ENCODE data around the gene LGALS7. TPM values are rescaled to one million over a fixed set of nuclear protein-coding genes. Genes with fewer than 3 reads are reported as not detected.
"Not testable (repeated sequence)": the region's sequence is repeated elsewhere in the genome, so short reads cannot be mapped to it uniquely, and the experiment has no call there.

LGALS7 gene
- 1,000 to 10,000 TPM in 1 of 2 donors, 100 to 1,000 TPM in 1; 405 to 2,874 TPM for polyA plus RNA-seq

DNA sequence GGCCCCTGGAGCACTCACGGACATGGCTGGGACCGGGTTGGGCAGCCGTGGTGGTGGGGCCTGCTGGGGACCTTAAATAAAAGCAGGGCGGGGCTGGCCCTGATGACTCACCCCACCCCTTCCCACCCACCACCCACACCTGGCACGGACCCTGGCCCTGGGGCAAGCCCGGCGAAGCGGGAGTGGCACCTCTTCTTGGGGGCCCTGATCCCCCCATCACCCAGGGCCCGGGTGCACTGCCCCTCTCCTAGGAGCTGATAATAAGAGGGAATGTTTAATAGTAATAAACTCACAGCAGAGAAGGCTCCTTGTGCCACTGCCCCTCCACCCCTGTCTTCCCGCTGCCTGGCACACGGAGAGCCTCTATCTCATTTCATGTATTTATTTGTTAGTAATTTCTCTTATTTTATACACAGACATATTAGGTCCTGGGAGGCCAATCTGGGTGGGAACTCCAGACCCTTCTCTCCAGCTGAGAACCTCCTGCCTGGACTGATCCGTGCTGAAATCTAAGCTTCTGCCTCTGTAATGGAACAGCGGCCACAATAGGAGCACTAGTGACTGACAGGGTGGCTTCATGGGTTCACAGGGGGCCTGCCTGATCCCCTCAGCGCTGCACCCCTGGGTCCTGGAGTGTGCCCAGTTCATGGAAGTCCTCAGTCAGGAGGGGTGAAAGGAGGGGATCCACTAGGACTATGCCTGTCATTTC lies at the start of gene LGALS7:
Gene LGALS7 (minus strand): TSS at position 49 of the 709 bp plus-strand sequence. CDS start 25 bp downstream, at position 24.
- peak within 1 kb of the TSS; percentile 68 to 75 for H3K27ac ChIP-seq (ENCODE audit: low read depth in 2 of 2, low read length in 1 of 2)
- H3K9me3 ChIP-seq (ENCODE audit: control insufficient read depth in 2 of 2, insufficient read depth in 1 of 2, low read depth in 1 of 2, low read length in 1 of 2), result no peaks in the 10 kb centered on the region
- H3K4me1 ChIP-seq (ENCODE audit: control insufficient read depth in 2 of 2, insufficient read depth in 2 of 2, low read length in 1 of 2), result peaks cover 2 to 14% of the 10 kb centered on the region in 2 donors
- H3K4me3 ChIP-seq (ENCODE audit: low read depth in 1 of 2, low read length in 2 of 2), result no peak within 1 kb of the TSS
- no peaks in the 10 kb centered on the region for H3K36me3 ChIP-seq (ENCODE audit: control insufficient read depth in 2 of 2, insufficient read depth in 2 of 2, low read length in 1 of 2)
- 53 to 75% methylated on average over 9 to 10 of the region's 14 CpGs for WGBS, 2 donors
- H3K27me3 ChIP-seq (ENCODE audit: control insufficient read depth in 1 of 2, insufficient read depth in 2 of 2, low read length in 2 of 2), result no peaks in the 10 kb centered on the region

DNA sequence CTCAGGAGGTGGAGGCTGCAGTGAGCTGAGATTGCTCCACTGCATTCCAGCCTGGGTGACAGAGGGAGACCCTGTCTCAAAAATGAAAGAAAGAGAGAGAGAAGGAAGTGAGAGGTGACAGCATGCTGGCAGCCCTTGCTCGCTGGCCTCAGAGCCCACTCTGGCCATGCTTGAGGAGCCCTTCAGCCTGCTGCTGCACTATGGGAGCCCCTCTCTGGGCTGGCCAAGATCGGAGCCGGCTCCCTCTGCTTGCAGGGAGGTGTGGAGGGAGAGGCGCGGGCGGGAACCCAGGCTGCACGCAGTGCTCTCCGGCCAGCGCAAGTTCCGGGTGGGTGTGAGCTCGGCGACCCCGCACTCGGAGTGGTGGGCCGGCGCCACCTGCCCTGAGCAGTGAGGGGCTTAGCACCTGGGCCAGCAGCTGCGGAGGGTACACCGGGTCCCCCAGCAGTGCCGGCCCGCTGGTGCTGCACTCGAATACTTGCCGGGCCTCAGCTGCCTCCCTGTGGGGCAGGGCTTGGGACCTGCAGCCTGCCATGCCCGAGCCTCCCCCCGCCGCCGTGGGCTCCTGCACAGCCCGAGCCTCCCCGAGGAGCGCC lies 48.0 kb upstream of the LGALS7 start:
- H3K4me1 ChIP-seq (ENCODE audit: control insufficient read depth in 2 of 2, insufficient read depth in 2 of 2, low read length in 1 of 2); H3K9me3 ChIP-seq (ENCODE audit: control insufficient read depth in 2 of 2, insufficient read depth in 1 of 2, low read depth in 1 of 2, low read length in 1 of 2); H3K27ac ChIP-seq (ENCODE audit: low read depth in 2 of 2, low read length in 1 of 2); H3K27me3 ChIP-seq (ENCODE audit: control insufficient read depth in 1 of 2, insufficient read depth in 2 of 2, low read length in 2 of 2); H3K4me3 ChIP-seq (ENCODE audit: low read depth in 1 of 2, low read length in 2 of 2): not testable (repeated sequence)
- peaks cover 5 to 31% of the 10 kb centered on the region in 2 donors for H3K36me3 ChIP-seq (ENCODE audit: control insufficient read depth in 2 of 2, insufficient read depth in 2 of 2, low read length in 1 of 2)
- WGBS, 2 donors, result 98 to 99% methylated on average over 24 to 29 of the region's 29 CpGs

DNA sequence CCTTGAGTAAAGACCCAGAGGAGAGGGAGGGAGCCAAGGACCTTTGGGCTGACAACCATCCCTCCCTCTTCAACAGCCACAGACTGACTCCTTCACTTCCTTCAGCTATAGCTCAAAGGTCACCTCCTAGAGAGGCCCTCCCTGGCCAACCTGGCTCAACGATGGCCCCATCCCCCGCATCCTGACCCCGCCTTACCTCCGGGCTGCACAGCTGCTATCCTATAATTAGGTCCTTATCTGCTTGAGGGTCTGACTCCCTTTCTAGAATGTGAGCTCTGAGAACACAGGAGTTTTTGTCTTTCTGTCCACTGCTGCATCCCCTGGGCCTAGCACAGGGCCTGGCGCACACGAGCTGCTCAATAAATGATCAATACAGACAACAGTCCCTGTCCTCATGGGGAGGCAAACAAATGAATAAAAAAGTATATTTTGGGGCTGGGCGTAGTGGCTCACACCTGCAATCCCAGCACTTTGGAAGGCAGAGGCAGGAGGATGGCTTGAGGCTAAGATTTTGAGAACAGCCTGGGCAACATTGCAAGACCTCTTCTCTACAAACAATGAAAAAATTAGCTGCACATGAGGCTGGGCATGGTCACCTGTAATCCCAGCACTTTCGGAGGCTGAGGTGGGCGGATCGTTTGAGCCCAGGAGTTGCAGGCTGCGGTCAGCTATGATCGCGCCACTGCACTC lies 46.1 kb upstream of the LGALS7 start:
- 80 to 84% methylated on average over 13 of the region's 13 CpGs for WGBS, 2 donors
- H3K4me3 ChIP-seq (ENCODE audit: low read depth in 1 of 2, low read length in 2 of 2), result no peak overlapping the region

DNA sequence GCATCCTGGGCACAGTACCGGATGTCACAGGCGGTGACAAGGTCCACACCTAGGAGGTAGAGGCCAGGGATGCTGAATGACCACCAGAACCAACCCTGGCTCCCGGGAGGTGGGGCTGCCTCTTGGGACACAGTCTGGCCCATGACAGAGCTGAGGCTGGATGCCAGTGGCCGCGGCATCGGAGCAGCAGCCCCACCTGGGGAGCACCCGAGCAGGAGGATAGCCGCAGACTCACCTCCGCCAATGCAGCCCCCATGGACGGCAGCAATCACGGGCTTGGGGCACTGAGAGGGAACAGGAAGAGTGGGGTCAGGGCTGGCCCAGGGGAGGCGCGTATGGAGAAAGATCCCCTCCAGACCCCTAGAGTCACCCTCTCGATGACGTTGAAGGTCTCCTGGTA lies 43.8 kb upstream of the LGALS7 start:
- no peaks in the 10 kb centered on the region for H3K9me3 ChIP-seq (ENCODE audit: control insufficient read depth in 2 of 2, insufficient read depth in 1 of 2, low read depth in 1 of 2, low read length in 1 of 2)
- no peak overlapping the region for H3K27ac ChIP-seq (ENCODE audit: low read depth in 2 of 2, low read length in 1 of 2)
- peaks cover 7 to 35% of the 10 kb centered on the region in 2 donors for H3K36me3 ChIP-seq (ENCODE audit: control insufficient read depth in 2 of 2, insufficient read depth in 2 of 2, low read length in 1 of 2)
- WGBS, 2 donors, result 92 to 95% methylated on average over 15 of the region's 15 CpGs
- no peaks in the 10 kb centered on the region for H3K4me1 ChIP-seq (ENCODE audit: control insufficient read depth in 2 of 2, insufficient read depth in 2 of 2, low read length in 1 of 2)
- H3K27me3 ChIP-seq (ENCODE audit: control insufficient read depth in 1 of 2, insufficient read depth in 2 of 2, low read length in 2 of 2), result no peaks in the 10 kb centered on the region
- no peak overlapping the region for H3K4me3 ChIP-seq (ENCODE audit: low read depth in 1 of 2, low read length in 2 of 2)

More for the DNA sequence above, 46.1 kb upstream of the LGALS7 start:
- Histone ChIP-seq H3K9me3 (ENCODE audit: control insufficient read depth in 2 of 2, insufficient read depth in 1 of 2, low read depth in 1 of 2, low read length in 1 of 2) (no peaks in the 10 kb centered on the region), H3K36me3 (ENCODE audit: control insufficient read depth in 2 of 2, insufficient read depth in 2 of 2, low read length in 1 of 2) (peaks cover 7 to 39% of the 10 kb centered on the region in 2 donors), H3K27me3 (ENCODE audit: control insufficient read depth in 1 of 2, insufficient read depth in 2 of 2, low read length in 2 of 2) (no peaks in the 10 kb centered on the region), H3K27ac (ENCODE audit: low read depth in 2 of 2, low read length in 1 of 2) (no peak overlapping the region), H3K4me1 (ENCODE audit: control insufficient read depth in 2 of 2, insufficient read depth in 2 of 2, low read length in 1 of 2) (no peaks in the 10 kb centered on the region)

DNA sequence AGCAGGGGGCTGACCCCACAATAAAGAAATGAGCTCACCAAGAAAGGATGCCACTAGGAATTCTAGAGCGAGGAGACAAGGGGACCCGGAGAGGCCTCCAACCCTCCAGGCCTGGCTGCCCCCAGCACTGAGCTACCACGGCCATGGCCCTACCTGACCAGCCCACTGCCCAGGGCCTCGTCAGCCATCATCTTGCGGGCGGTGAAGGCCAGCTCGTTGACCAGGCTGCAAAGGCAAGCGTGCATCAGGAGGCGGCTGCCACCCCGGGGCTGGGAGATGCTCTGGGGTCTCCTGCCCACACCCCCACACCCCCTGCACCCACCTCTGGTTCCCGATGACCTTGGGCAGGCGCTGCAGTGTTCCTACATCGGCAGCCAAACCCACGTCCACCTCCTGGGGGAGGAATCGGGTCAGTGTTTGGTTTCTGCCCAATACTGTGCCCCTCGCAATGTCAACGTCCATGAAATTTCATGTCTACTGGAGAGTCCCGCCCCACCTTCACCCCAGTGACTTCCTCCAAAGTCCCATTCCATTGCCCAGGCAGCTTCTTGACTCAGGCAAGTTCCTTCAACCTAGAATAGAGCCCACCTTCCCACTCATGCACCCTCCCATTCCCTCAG lies 42.9 kb upstream of the LGALS7 start:
- WGBS, 2 donors, result 96% methylated on average over 17 to 18 of the region's 18 CpGs
- H3K4me1 ChIP-seq (ENCODE audit: control insufficient read depth in 2 of 2, insufficient read depth in 2 of 2, low read length in 1 of 2), result no peaks in the 10 kb centered on the region
- H3K36me3 ChIP-seq (ENCODE audit: control insufficient read depth in 2 of 2, insufficient read depth in 2 of 2, low read length in 1 of 2), result peaks cover 7 to 30% of the 10 kb centered on the region in 2 donors
- no peaks in the 10 kb centered on the region for H3K9me3 ChIP-seq (ENCODE audit: control insufficient read depth in 2 of 2, insufficient read depth in 1 of 2, low read depth in 1 of 2, low read length in 1 of 2)
- H3K27ac ChIP-seq (ENCODE audit: low read depth in 2 of 2, low read length in 1 of 2), result no peak overlapping the region
- H3K4me3 ChIP-seq (ENCODE audit: low read depth in 1 of 2, low read length in 2 of 2), result no peak overlapping the region
- no peaks in the 10 kb centered on the region for H3K27me3 ChIP-seq (ENCODE audit: control insufficient read depth in 1 of 2, insufficient read depth in 2 of 2, low read length in 2 of 2)

DNA sequence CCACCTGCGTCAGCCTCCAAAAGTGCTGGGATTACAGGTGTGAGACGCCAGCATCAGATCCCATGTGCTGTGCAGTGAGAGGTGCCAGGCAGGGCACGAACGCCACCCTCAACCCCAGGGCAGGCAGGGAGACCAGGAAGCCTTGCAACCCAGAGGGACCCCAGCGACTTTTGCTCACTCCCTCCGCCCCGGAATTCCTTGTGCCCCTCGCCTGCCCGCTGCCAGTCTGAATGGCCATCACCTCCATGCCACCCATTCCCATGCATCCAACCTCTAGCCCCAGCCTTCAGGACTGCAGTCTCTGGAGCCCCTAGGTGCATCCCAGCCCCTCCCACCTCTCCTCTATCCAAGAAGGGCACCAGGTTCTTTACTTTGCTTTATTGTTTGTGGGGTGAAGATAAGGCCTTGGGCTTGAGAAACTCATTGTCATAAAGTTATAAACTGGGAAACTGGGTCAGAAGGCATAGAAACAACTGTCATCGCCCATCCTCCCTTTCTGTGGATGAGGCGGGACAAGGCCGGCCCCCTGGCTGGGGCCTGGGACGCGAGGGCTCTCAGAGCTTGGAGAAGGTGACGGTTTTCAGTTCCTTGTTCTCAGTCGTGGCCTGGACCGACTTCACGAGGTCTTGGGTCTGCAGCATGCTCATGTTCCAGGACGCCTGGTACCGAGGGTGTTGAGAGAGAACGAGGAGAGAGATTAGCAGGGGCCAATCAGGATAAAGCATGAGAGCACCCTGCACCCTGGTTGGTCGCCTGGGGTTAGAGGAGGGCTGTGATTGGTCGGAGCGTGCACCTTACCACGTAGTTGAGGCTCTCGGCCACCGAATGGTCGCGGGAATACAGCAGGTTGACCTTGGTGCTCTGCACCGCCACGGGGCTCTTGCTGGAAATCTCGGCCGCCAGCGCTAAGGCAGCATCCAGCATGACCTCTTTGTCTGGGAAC lies 42.0 kb upstream of the LGALS7 start:
- Histone ChIP-seq H3K9me3 (ENCODE audit: control insufficient read depth in 2 of 2, insufficient read depth in 1 of 2, low read depth in 1 of 2, low read length in 1 of 2) (no peaks in the 10 kb centered on the region), H3K4me1 (ENCODE audit: control insufficient read depth in 2 of 2, insufficient read depth in 2 of 2, low read length in 1 of 2) (no peaks in the 10 kb centered on the region), H3K36me3 (ENCODE audit: control insufficient read depth in 2 of 2, insufficient read depth in 2 of 2, low read length in 1 of 2) (peaks cover 7 to 28% of the 10 kb centered on the region in 2 donors), H3K27ac (ENCODE audit: low read depth in 2 of 2, low read length in 1 of 2) (no peak overlapping the region), H3K4me3 (ENCODE audit: low read depth in 1 of 2, low read length in 2 of 2) (no peak overlapping the region), H3K27me3 (ENCODE audit: control insufficient read depth in 1 of 2, insufficient read depth in 2 of 2, low read length in 2 of 2) (no peaks in the 10 kb centered on the region)
- 80 to 90% methylated on average over 33 to 34 of the region's 34 CpGs for WGBS, 2 donors

DNA sequence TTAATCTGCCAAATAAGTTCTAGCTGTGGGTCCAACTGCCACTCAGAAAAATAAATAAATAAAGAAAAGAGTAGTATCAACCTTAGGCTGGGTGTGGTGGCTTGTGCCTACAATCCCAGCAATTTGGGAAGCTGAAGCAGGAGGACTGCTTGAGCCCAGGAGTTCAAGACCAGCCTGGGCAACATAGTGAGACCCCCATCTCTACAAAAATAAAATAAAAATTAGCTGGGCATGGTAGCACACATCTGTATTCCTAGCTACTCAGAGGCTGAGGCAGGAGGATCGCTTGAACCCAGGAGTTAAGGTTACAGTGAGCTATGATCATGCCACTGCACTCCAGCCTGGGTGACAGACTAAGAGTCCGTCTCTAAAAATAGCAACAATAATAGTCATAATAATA lies 40.6 kb upstream of the LGALS7 start:
- not testable (repeated sequence) for H3K4me3 ChIP-seq (ENCODE audit: low read depth in 1 of 2, low read length in 2 of 2); H3K9me3 ChIP-seq (ENCODE audit: control insufficient read depth in 2 of 2, insufficient read depth in 1 of 2, low read depth in 1 of 2, low read length in 1 of 2); H3K27ac ChIP-seq (ENCODE audit: low read depth in 2 of 2, low read length in 1 of 2); H3K4me1 ChIP-seq (ENCODE audit: control insufficient read depth in 2 of 2, insufficient read depth in 2 of 2, low read length in 1 of 2); H3K27me3 ChIP-seq (ENCODE audit: control insufficient read depth in 1 of 2, insufficient read depth in 2 of 2, low read length in 2 of 2)
- WGBS, 2 donors, result 75 to 84% methylated on average over 2 of the region's 2 CpGs
- peaks cover 7 to 28% of the 10 kb centered on the region in 2 donors for H3K36me3 ChIP-seq (ENCODE audit: control insufficient read depth in 2 of 2, insufficient read depth in 2 of 2, low read length in 1 of 2)

DNA sequence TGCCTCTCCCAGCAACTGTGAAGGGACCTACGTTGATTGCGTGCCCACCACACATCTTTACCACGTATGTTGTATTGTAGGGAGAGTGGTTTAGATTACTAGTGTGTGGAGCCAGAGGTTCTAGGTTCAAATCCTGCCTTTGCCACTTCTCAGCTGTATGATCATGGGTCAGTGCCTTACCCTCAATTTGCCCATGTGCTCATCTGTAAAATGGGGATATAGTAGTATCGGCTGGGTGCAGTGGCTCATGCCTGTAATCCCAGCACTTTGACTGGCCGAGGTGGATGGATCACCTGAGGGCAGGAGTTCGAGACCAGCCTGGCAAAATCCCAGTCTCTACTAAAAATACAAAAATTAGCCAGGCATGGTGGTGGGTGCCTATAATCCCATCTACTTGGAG lies 40.0 kb upstream of the LGALS7 start:
- Histone ChIP-seq H3K4me1 (ENCODE audit: control insufficient read depth in 2 of 2, insufficient read depth in 2 of 2, low read length in 1 of 2) (no peaks in the 10 kb centered on the region), H3K36me3 (ENCODE audit: control insufficient read depth in 2 of 2, insufficient read depth in 2 of 2, low read length in 1 of 2) (peaks cover 7 to 25% of the 10 kb centered on the region in 2 donors), H3K27me3 (ENCODE audit: control insufficient read depth in 1 of 2, insufficient read depth in 2 of 2, low read length in 2 of 2) (no peaks in the 10 kb centered on the region), H3K4me3 (ENCODE audit: low read depth in 1 of 2, low read length in 2 of 2) (no peak overlapping the region), H3K27ac (ENCODE audit: low read depth in 2 of 2, low read length in 1 of 2) (no peak overlapping the region), H3K9me3 (ENCODE audit: control insufficient read depth in 2 of 2, insufficient read depth in 1 of 2, low read depth in 1 of 2, low read length in 1 of 2) (no peaks in the 10 kb centered on the region)
- 81 to 90% methylated on average over 6 of the region's 6 CpGs for WGBS, 2 donors
